Measurements from ENCODE around the gene PTPRJ. TPM values are rescaled to one million over a fixed set of nuclear protein-coding genes. Genes with fewer than 3 reads are reported as not detected.

Gene PTPRJ
- total RNA-seq, 1 donor from 2014 or later, result 18.9 TPM

DNA sequence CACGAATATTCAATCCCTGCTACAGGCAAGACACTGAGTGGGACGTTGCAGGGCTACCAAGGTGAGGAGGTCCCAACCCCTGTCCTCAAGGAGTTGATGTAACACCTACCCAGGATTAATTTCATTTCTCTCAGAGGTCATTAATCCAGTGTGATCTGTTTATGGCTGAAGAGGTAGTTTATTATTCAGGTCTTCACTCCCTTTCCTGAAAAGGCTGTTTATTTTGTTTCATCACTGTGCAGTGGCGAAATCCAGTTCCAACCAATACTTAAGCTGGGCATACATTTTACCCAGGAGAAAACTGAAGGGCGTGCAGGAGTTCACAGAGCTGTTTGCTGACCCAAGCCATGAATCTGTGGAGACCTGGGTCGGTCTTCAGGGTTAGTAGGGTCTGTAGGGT, 2.7 kb upstream of the PTPRJ start:
- Mint-ChIP-seq H3K27ac (no peak overlapping the region), H3K36me3 (ENCODE audit: insufficient read depth) (no peaks in the 10 kb centered on the region), H3K27me3 (peaks cover 13% of the 10 kb centered on the region), H3K9me3 (ENCODE audit: low read depth) (no peaks in the 10 kb centered on the region), H3K4me1 (ENCODE audit: low read depth) (peaks cover 5% of the 10 kb centered on the region), H3K4me3 (ENCODE audit: low read depth) (no peak overlapping the region)
- TF ChIP-seq CTCF (IDR thresholded peaks at IDR 0.05; ENCODE audit: unreplicated experiment), result no peak
- no peak for DNase-seq (ENCODE audit: low spot score, unreplicated experiment)

GRCh38 chr11:47979378-47980087, 826 bp upstream of the PTPRJ start:
- H3K4me3 Mint-ChIP-seq (ENCODE audit: low read depth), result peak overlapping the region; percentile 61
- H3K36me3 Mint-ChIP-seq (ENCODE audit: insufficient read depth), result no peaks in the 10 kb centered on the region
- no peak for TF ChIP-seq CTCF (IDR thresholded peaks at IDR 0.05; ENCODE audit: unreplicated experiment)
- H3K27ac Mint-ChIP-seq, result peak overlapping the region; percentile 65
- no peak for DNase-seq (ENCODE audit: low spot score, unreplicated experiment)
- H3K27me3 Mint-ChIP-seq, result peaks cover 13% of the 10 kb centered on the region
- peaks cover 10% of the 10 kb centered on the region for H3K4me1 Mint-ChIP-seq (ENCODE audit: low read depth)
- H3K9me3 Mint-ChIP-seq (ENCODE audit: low read depth), result no peaks in the 10 kb centered on the region

GRCh38 chr11:47980907-47981621, 705 bp downstream of the PTPRJ start:
- H3K27me3 Mint-ChIP-seq, result peaks cover 13% of the 10 kb centered on the region
- H3K36me3 Mint-ChIP-seq (ENCODE audit: insufficient read depth), result no peaks in the 10 kb centered on the region
- H3K4me1 Mint-ChIP-seq (ENCODE audit: low read depth), result peaks cover 11% of the 10 kb centered on the region
- peak; percentile 63 for DNase-seq (ENCODE audit: low spot score, unreplicated experiment)
- peak overlapping the region; percentile 79 for H3K4me3 Mint-ChIP-seq (ENCODE audit: low read depth)
- peak; percentile 27 for TF ChIP-seq CTCF (IDR thresholded peaks at IDR 0.05; ENCODE audit: unreplicated experiment)
- H3K27ac Mint-ChIP-seq, result no peak overlapping the region
- no peaks in the 10 kb centered on the region for H3K9me3 Mint-ChIP-seq (ENCODE audit: low read depth)

DNA sequence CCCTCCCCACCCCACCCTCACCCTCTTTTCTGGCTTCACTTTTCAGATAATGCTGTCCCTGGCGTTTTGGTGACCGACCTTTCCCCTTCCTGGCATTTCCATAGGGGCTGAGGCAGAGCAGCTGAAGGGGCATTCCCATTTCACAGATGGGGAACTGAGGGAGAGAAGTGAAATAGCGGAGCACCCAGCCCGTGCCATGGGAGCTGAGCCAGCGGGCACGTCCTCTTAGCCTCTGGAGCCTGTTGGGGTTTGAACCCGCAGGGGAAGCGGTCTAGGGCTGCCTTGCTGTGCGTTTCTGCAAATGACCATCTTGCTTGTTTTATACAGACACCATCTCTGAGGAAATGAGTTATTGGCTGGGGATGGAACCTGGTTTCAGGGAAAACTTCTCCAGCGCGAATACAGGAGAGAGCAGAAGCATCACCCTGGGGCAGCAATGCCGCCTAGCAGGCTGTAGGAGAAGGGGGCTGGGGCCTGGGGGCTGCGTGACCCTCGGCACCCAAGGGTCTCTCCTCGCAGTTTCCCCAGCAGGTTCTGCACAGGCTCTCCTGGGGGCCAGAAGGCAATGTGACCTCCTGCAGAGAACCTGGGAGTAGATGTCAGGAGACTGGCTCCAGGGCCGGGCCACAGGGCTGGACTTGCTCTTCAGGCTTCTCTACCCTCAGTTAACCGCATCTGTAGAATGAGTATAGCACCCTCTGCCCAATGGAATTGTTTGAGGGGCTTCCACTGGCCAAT, 1.5 kb downstream of the PTPRJ start:
- peaks cover 11% of the 10 kb centered on the region for H3K27me3 Mint-ChIP-seq
- H3K4me3 Mint-ChIP-seq (ENCODE audit: low read depth), result peak overlapping the region; percentile 79
- no peaks in the 10 kb centered on the region for H3K9me3 Mint-ChIP-seq (ENCODE audit: low read depth)
- DNase-seq (ENCODE audit: low spot score, unreplicated experiment), result no peak
- H3K36me3 Mint-ChIP-seq (ENCODE audit: insufficient read depth), result no peaks in the 10 kb centered on the region
- TF ChIP-seq CTCF (IDR thresholded peaks at IDR 0.05; ENCODE audit: unreplicated experiment), result no peak
- peak overlapping the region; percentile 86 for H3K27ac Mint-ChIP-seq
- peaks cover 17% of the 10 kb centered on the region for H3K4me1 Mint-ChIP-seq (ENCODE audit: low read depth)

DNA sequence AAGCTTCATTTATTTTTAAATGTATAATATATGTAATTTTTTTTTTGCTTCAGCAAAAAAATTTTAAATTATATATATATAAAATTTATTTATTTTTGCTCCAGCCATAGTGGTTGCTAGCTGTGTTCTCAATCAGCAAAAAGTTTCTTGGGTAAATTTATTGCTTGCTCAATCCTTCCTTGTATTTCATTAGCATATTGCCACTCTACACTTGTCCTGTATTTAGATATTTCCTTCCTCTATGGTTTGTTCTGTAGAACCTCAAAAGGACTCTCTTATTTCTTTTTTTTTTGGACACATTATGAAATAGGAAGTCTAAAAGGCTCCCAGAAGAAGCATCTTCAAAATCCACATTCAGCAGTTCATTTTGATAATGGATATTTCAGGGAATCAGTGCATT, 2.3 kb downstream of the PTPRJ start:
- no peaks in the 10 kb centered on the region for H3K9me3 Mint-ChIP-seq (ENCODE audit: low read depth)
- H3K27me3 Mint-ChIP-seq, result peaks cover 8% of the 10 kb centered on the region
- no peak for DNase-seq (ENCODE audit: low spot score, unreplicated experiment)
- H3K4me1 Mint-ChIP-seq (ENCODE audit: low read depth), result peaks cover 17% of the 10 kb centered on the region
- H3K36me3 Mint-ChIP-seq (ENCODE audit: insufficient read depth), result no peaks in the 10 kb centered on the region
- peak overlapping the region; percentile 58 for H3K4me3 Mint-ChIP-seq (ENCODE audit: low read depth)
- TF ChIP-seq CTCF (IDR thresholded peaks at IDR 0.05; ENCODE audit: unreplicated experiment), result no peak
- H3K27ac Mint-ChIP-seq, result no peak overlapping the region
